Omental fat pad (tissue), 4 donors: Measurements from ENCODE around the gene OR10S1. TPM values are rescaled to one million over a fixed set of nuclear protein-coding genes. Genes with fewer than 3 reads are reported as not detected.
"Not testable (repeated sequence)": the region's sequence is repeated elsewhere in the genome, so short reads cannot be mapped to it uniquely, and the experiment has no call there.

Experiments
- ATAC-seq: fragments of 150-250 bp; one replicate; pipeline ENCODE4 v1.9.1; 2016; ENCODE audit warnings: mild to moderate bottlenecking, moderate library complexity; ENCODE audit not compliant: low FRiP score
- DNase-seq: peaks from one replicate; pipeline ENCODE4 v3.0.0-alpha.2; 2019; ENCODE audit warnings: low spot score
- CTCF ChIP-seq, 3 donors: fragments of 450-650 bp; IDR thresholded peaks; one replicate each; pipeline ENCODE4 v1.5.1; 2016 to 2017; ENCODE audit warnings: antibody characterized with exemption in 3 of 3, mild to moderate bottlenecking in 3 of 3, moderate library complexity in 2 of 3
- total RNA-seq, 4 donors: library from RNA; depleted of rRNA; stranded (reverse); fragments of >200 nt; gene quantifications; one replicate each; pipeline ENCODE4 v1.1.0, GENCODE V29; 2016

OR10S1 gene
- total RNA-seq: not detected

GRCh38 chr11:123977731-123978347 is at the start of gene OR10S1:
Gene OR10S1, minus strand, starts transcription at chr11:123977781. Its CDS starts 117 bp downstream, at chr11:123977664.
- no peak for TF ChIP-seq CTCF (IDR thresholded peaks at IDR 0.05)
- ATAC-seq (no peak), DNase-seq (no peak)

GRCh38 chr11:124026498-124026897 is 48.9 kb upstream of the OR10S1 start, which contains the start of gene OR10G8:
Gene OR10G8, plus strand, starts transcription at chr11:124026798. Its CDS starts 2,825 bp downstream, at chr11:124029623.
- ATAC-seq (no peak), DNase-seq (no peak)
- TF ChIP-seq CTCF (IDR thresholded peaks at IDR 0.05): no peak

GRCh38 chr11:124015837-124016236 is 38.3 kb upstream of the OR10S1 start:
- DNase-seq, ATAC-seq: not testable (repeated sequence)

- DNase-seq (no peak), ATAC-seq (no peak)
- no peak for TF ChIP-seq CTCF (IDR thresholded peaks at IDR 0.05)
Measured at GRCh38 chr11:124012697-124013096, 35.1 kb upstream of the OR10S1 start, which contains the start of gene OR10G4. Gene OR10G4, plus strand, starts transcription at chr11:124012997. Its CDS starts 2,578 bp downstream, at chr11:124015575.

GRCh38 chr11:123995119-123995518 is 17.5 kb upstream of the OR10S1 start, which contains the start of gene OR10G6:
Gene OR10G6, minus strand, starts transcription at chr11:123995161. Its CDS starts 0 bp downstream, at chr11:123995161.
- ATAC-seq (no peak), DNase-seq (no peak)
- no peak for TF ChIP-seq CTCF (IDR thresholded peaks at IDR 0.05)

GRCh38 chr11:123979311-123979710 is 1.7 kb upstream of the OR10S1 start:
- no peak for TF ChIP-seq CTCF (IDR thresholded peaks at IDR 0.05)
- ATAC-seq (no peak), DNase-seq (no peak)

GRCh38 chr11:123976770-123977560 is 616 bp downstream of the OR10S1 start:
- no peak for TF ChIP-seq CTCF (IDR thresholded peaks at IDR 0.05)
- ATAC-seq (no peak), DNase-seq (no peak)
